HEK293 (cell line): ENCODE results near the gene SNAPIN.

ENCODE experiments used
- CTCF ChIP-seq: fragments of 450-650 bp; formaldehyde crosslinking; IDR thresholded peaks from 2 replicates; pipeline ENCODE4 v1.5.1; 2016; ENCODE audit warnings: missing biosample characterization, missing genetic modification characterization
- KLF16 ChIP-seq: fragments of 450-650 bp; formaldehyde crosslinking; IDR thresholded peaks from 2 replicates; pipeline ENCODE4 v1.5.1; 2017; ENCODE audit warnings: missing biosample characterization, missing genetic modification characterization
- TSHZ1 ChIP-seq: fragments of 450-650 bp; formaldehyde crosslinking; IDR thresholded peaks from 2 replicates; pipeline ENCODE4 v1.5.1; 2016; ENCODE audit warnings: missing biosample characterization, missing genetic modification characterization, borderline replicate concordance
- ZBTB21 ChIP-seq: fragments of 450-650 bp; formaldehyde crosslinking; IDR thresholded peaks from 2 replicates; pipeline ENCODE4 v1.5.1; 2017; ENCODE audit warnings: missing biosample characterization, missing genetic modification characterization
- ZNF10 ChIP-seq: fragments of 450-650 bp; formaldehyde crosslinking; IDR thresholded peaks from 2 replicates; pipeline ENCODE4 v1.5.1; 2017; ENCODE audit warnings: missing biosample characterization, missing genetic modification characterization
- ZNF140 ChIP-seq: fragments of 450-650 bp; formaldehyde crosslinking; IDR thresholded peaks from 2 replicates; pipeline ENCODE4 v1.5.1; 2016; ENCODE audit warnings: missing biosample characterization, missing genetic modification characterization
- ZNF274 ChIP-seq, 2 experiments: fragments of 200-500 bp in 1 of 2; fragments of 450-650 bp in 1 of 2; sonication (Bioruptor generic) in 1 of 2; formaldehyde crosslinking in 1 of 2; IDR thresholded peaks; 2 replicates each; pipeline versions ENCODE4 v1.5.1 to v1.6.1; 2014 to 2016; ENCODE audit warnings: borderline replicate concordance in 1 of 2, inconsistent platforms in 1 of 2, low read length in 1 of 2, missing biosample characterization in 1 of 2, missing genetic modification characterization in 1 of 2
- ZNF629 ChIP-seq: fragments of 450-650 bp; formaldehyde crosslinking; IDR thresholded peaks from 2 replicates; pipeline ENCODE4 v1.5.1; 2017; ENCODE audit warnings: missing biosample characterization, missing genetic modification characterization
- ZNF658 ChIP-seq: fragments of 450-650 bp; formaldehyde crosslinking; IDR thresholded peaks from 2 replicates; pipeline ENCODE4; 2016; ENCODE audit warnings: missing biosample characterization, missing genetic modification characterization
- ZNF792 ChIP-seq: fragments of 450-650 bp; formaldehyde crosslinking; IDR thresholded peaks from 2 replicates; pipeline ENCODE4 v1.5.1; 2016; ENCODE audit warnings: missing biosample characterization, missing genetic modification characterization

- TF ChIP-seq CTCF, result no peak
- no peak for TF ChIP-seq TSHZ1 (tag by site-specific recombination)
- TF ChIP-seq ZNF629 (tag by site-specific recombination), result no peak
- no peak for TF ChIP-seq ZNF10
- no peak for TF ChIP-seq ZNF792
- TF ChIP-seq KLF16, result no peak
- no peak for TF ChIP-seq ZNF140 (tag by site-specific recombination)
- TF ChIP-seq ZBTB21, result no peak
- no peak for TF ChIP-seq ZNF658 (tag by site-specific recombination)
- no peak for TF ChIP-seq ZNF274 (IDR thresholded peaks at IDR 0.05; ENCODE audit: low read length)
- no peak for TF ChIP-seq ZNF274 (tag by site-specific recombination; IDR thresholded peaks at IDR 0.05; ENCODE audit: borderline replicate concordance)
Observed at GRCh38 chr1:153612111-153612754, 46.3 kb upstream of the SNAPIN start.
